Measurements from ENCODE around the gene CBX5. TPM values are rescaled to one million over a fixed set of nuclear protein-coding genes. Genes with fewer than 3 reads are reported as not detected.

Gene CBX5
- total and polyA plus RNA-seq, 9 of the 15 experiments (the other 6 are each of a cell fraction or from before 2014, with no cell fraction given), result 32.6 to 102 (median 59.2) TPM

DNA sequence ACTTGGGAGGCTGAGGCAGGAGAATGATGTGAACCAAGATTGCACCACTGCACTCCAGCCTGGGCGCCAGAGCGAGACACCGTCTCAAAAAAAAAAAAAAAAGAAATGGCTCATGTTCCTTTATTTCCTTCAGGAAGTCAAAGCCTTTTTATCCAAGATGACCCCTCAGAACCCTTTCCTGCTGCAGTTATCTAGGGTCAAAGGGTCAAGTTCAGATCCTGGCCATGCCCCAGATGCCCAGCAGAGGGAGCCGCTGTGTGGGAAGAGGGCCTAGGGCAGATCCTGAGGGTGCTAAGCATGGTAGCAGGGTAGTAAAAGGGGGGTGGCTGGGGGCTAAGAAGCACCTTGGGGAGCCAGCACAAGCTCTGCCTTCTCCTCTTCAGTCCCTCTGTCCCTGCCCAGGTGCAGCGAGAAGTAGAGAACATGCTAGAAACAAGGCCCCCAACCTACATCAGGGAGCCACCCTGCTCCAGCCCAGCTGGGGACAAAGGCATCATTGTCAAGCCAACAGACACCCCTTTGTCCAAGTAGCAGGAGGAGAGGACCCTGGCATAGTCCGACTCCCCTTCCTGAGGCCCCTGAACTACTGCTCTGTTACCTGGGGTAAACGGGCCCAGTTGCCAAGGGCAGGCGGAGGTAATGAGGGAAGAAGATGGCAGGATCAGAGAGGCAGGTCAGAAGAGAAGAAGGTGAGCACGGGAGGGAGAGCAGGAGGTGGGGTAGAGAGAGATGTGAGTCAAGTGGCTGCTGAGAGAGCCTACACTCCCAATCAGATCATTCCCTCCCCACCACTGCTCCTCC lies 14.4 kb upstream of the CBX5 start (continued):
- TF ChIP-seq, protein P1, sequence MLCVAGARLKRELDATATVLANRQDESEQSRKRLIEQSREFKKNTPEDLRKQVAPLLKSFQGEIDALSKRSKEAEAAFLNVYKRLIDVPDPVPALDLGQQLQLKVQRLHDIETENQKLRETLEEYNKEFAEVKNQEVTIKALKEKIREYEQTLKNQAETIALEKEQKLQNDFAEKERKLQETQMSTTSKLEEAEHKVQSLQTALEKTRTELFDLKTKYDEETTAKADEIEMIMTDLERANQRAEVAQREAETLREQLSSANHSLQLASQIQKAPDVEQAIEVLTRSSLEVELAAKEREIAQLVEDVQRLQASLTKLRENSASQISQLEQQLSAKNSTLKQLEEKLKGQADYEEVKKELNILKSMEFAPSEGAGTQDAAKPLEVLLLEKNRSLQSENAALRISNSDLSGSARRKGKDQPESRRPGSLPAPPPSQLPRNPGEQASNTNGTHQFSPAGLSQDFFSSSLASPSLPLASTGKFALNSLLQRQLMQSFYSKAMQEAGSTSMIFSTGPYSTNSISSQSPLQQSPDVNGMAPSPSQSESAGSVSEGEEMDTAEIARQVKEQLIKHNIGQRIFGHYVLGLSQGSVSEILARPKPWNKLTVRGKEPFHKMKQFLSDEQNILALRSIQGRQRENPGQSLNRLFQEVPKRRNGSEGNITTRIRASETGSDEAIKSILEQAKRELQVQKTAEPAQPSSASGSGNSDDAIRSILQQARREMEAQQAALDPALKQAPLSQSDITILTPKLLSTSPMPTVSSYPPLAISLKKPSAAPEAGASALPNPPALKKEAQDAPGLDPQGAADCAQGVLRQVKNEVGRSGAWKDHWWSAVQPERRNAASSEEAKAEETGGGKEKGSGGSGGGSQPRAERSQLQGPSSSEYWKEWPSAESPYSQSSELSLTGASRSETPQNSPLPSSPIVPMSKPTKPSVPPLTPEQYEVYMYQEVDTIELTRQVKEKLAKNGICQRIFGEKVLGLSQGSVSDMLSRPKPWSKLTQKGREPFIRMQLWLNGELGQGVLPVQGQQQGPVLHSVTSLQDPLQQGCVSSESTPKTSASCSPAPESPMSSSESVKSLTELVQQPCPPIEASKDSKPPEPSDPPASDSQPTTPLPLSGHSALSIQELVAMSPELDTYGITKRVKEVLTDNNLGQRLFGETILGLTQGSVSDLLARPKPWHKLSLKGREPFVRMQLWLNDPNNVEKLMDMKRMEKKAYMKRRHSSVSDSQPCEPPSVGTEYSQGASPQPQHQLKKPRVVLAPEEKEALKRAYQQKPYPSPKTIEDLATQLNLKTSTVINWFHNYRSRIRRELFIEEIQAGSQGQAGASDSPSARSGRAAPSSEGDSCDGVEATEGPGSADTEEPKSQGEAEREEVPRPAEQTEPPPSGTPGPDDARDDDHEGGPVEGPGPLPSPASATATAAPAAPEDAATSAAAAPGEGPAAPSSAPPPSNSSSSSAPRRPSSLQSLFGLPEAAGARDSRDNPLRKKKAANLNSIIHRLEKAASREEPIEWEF (CRISPR knock-in tag; IDR thresholded peaks at IDR 0.05), result no peak
- peak; percentile 60; the same call in 1 of the 2 replicates for TF ChIP-seq POLR2AphosphoS5 (IDR thresholded peaks at IDR 0.05; ENCODE audit: control insufficient read depth, insufficient read depth, low read depth, low read length)
- TF ChIP-seq ARNT (IDR thresholded peaks at IDR 0.05), result peak; percentile 39 to 86; a peak in 1 of 4 replicates
- TF ChIP-seq ZNF445 (CRISPR knock-in tag; IDR thresholded peaks at IDR 0.05; ENCODE audit: low read depth), result 0 out of 2 replicates have a peak, but pooled peaks have one; percentile 33
- TF ChIP-seq NR2C2 (CRISPR knock-in tag; IDR thresholded peaks at IDR 0.05), result peak; percentile 94
- peak; percentile 98 for TF ChIP-seq NR2C2 (tag; IDR thresholded peaks at IDR 0.05)
- TF ChIP-seq, protein P2, sequence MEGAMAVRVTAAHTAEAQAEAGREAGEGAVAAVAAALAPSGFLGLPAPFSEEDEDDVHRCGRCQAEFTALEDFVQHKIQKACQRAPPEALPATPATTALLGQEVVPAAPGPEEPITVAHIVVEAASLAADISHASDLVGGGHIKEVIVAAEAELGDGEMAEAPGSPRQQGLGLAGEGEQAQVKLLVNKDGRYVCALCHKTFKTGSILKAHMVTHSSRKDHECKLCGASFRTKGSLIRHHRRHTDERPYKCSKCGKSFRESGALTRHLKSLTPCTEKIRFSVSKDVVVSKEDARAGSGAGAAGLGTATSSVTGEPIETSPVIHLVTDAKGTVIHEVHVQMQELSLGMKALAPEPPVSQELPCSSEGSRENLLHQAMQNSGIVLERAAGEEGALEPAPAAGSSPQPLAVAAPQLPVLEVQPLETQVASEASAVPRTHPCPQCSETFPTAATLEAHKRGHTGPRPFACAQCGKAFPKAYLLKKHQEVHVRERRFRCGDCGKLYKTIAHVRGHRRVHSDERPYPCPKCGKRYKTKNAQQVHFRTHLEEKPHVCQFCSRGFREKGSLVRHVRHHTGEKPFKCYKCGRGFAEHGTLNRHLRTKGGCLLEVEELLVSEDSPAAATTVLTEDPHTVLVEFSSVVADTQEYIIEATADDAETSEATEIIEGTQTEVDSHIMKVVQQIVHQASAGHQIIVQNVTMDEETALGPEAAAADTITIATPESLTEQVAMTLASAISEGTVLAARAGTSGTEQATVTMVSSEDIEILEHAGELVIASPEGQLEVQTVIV (CRISPR knock-in tag; IDR thresholded peaks at IDR 0.05; ENCODE audit: borderline replicate concordance), result no peak
- no peak for TF ChIP-seq KDM5B (IDR thresholded peaks at IDR 0.05; ENCODE audit: insufficient replicate concordance, low read depth, low read length)
- peak; percentile 32; the same call in 1 of the 2 replicates for TF ChIP-seq ZFP1 (CRISPR knock-in tag; IDR thresholded peaks at IDR 0.05)
- peak; percentile 53; the same call in 1 of the 2 replicates for TF ChIP-seq TCF3 (CRISPR knock-in tag; IDR thresholded peaks at IDR 0.05)
- TF ChIP-seq, protein P3, sequence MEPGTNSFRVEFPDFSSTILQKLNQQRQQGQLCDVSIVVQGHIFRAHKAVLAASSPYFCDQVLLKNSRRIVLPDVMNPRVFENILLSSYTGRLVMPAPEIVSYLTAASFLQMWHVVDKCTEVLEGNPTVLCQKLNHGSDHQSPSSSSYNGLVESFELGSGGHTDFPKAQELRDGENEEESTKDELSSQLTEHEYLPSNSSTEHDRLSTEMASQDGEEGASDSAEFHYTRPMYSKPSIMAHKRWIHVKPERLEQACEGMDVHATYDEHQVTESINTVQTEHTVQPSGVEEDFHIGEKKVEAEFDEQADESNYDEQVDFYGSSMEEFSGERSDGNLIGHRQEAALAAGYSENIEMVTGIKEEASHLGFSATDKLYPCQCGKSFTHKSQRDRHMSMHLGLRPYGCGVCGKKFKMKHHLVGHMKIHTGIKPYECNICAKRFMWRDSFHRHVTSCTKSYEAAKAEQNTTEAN (CRISPR knock-in tag; IDR thresholded peaks at IDR 0.05), result no peak
- TF ChIP-seq, protein P4, sequence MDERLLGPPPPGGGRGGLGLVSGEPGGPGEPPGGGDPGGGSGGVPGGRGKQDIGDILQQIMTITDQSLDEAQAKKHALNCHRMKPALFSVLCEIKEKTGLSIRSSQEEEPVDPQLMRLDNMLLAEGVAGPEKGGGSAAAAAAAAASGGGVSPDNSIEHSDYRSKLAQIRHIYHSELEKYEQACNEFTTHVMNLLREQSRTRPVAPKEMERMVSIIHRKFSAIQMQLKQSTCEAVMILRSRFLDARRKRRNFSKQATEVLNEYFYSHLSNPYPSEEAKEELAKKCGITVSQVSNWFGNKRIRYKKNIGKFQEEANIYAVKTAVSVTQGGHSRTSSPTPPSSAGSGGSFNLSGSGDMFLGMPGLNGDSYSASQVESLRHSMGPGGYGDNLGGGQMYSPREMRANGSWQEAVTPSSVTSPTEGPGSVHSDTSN (CRISPR knock-in tag; IDR thresholded peaks at IDR 0.05; ENCODE audit: low read depth), result no peak
- TF ChIP-seq, protein P4 (tag; conservative IDR thresholded peaks at IDR 0.05; ENCODE audit: low read depth), result peak; percentile 29; the same call in 1 of the 2 replicates
- TF ChIP-seq RUNX1 (IDR thresholded peaks at IDR 0.05; ENCODE audit: low read depth), result no peak
